ENCODE results near the gene CCDC157.

Gene CCDC157

DNA sequence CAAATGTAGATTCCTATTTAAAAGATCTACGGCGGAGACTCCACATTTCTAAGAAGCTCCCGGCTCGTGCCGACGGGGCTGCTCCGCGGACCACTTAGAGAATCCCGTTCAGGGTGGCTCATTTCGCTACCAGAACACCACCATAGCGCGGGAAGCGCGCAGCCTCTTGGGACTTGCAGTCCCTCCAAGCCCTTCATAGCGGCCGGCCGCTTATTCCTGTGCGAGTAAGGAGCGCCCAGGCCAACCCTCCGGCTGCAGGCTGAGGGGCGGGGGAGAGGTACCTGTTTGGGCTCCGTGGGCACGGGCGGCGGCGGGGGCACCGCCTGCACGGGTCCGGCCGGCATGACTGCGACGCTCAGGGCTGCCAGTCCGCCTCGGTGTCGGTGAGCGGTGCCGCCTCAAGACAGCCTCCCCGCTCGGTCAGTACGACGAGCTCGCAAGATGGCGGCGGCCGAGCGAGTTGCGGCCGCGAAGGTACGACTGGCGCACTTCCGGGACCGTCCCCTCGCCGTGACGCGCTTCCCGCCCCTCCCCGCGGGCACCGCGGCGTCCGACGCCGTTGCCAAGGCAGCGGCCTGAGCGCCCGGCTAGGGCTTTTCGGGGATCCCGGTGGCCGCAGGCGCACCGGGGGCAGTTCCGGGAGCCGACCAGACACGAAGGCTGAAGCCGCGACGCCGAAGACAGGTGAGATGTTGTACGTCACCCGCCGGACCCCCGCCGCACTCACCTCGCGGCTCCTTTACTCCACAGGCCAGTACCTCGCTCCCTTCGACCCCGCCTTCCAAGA, at the start of gene CCDC157, which contains the start of gene SF3A1:
Gene CCDC157 (plus strand): TSS at position 559 of the 787 bp plus-strand sequence. CDS start 8,994 bp downstream, outside the sequence.
Gene SF3A1 (minus strand): TSS at position 446 of the 787 bp plus-strand sequence. CDS start 102 bp downstream, at position 344.
- no peak for FAIRE-seq

DNA sequence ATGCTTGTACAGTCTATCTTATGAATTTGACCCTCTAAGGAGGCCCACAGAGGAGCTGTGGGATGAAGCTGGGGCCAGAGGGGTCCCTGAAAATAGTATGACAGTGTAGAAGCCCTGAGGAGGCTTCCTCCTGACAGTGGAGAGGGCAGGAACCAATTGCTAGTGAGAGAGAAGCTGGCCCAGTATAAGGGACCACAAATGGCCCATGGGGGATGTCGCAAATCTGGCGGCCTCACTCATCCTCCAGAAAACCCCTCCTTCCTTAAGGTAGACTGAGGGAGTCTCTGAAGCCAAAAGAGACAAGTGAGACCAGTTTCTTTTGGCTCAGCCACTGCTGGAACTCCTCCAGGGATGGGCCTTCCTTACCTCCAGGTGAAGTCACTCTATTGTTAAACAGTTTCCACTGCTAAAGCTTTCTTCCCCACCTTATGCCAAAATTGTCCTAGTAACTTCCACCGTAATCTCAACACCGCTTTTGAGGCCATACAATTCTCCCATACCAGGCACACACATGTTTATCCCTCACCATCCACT, 49.7 kb upstream of the CCDC157 start:
- FAIRE-seq = no peak

DNA sequence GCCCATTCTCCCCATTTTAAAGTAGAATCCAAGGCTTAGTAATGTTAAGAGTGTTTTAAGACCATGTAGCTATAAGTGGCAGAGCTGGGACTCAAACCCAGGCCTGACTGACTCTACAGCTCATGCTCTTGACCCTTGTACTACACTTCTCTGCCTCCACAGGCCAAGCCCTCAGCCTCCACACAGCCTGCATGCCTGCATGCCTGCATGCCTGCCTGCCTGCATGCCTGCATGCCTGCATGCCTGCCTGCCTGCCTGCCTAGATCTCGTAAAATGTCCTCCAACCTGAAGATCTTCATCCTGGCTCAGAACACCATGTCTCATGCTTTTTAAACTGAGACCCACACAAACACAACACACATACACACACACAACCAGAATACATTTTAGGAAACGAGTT, 48.7 kb upstream of the CCDC157 start:
- no peak for FAIRE-seq

DNA sequence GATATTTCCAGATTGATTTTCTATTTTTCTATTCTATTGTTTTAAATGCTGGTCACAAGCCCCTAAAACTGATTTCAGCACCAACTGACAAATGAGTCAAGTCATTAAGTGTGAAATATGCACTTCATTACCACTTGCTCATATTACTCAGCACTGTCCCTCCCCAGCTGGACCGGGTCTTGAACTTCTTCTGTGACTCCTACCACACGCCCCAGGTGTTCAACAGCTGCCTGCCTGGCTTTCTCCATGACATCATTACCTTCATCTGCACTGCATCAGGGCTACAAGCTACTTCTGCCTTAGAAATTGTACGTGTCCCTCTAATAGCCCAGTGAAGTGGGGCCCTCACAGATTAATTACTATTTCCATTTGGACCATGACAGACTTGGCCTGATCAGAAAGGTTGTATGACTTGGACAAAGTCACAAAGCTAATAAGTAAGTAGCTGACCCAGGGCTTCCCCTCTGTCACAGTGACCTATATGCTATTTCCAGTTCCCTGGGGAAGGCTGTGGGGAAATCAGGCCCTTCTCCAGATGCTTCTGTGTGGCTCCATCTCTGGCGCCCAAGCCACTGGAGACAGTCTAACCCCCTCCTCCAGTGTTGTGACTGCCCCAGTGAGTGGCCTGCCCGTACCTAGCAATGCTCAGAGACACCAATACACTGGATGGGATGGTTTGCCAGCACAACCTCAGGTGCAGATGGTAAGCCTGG, 48.1 kb upstream of the CCDC157 start:
- FAIRE-seq = no peak

DNA sequence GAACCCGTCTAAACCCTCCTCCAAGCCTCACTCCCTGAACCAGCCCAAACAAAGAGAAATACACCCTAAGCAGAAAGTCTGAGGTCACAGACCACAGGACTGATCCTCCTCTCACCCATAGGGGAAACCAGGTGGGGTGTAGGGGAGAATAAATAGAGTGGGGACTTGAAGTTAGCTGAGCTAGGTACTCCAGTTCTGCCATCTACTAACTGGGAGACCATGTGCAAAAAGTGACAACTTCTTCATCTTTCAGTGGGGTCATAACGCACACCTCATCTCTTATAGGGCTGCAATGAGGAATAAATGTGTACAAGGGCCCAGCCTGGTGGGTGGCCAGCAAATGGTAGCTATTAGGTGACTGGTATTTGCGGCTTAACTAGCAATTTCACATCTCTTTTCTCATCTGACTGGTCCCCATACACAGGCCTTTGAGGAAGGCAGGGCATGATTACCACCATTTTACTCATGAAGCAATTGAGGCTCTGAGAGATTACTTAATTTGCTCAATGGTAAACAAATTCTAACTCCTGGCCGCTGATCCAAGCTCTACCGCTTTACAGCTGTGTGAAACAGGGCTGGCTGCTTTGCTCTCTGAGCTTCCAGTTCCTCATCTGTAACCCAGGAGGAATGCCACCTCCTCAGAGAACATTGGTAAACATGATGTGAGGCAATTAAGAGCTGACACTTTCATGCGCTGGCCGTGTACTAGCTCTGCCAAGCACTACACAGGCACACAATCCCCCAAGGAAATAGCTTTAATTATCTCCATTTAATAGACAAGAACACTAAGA, 46.7 kb upstream of the CCDC157 start:
- no peak for FAIRE-seq

DNA sequence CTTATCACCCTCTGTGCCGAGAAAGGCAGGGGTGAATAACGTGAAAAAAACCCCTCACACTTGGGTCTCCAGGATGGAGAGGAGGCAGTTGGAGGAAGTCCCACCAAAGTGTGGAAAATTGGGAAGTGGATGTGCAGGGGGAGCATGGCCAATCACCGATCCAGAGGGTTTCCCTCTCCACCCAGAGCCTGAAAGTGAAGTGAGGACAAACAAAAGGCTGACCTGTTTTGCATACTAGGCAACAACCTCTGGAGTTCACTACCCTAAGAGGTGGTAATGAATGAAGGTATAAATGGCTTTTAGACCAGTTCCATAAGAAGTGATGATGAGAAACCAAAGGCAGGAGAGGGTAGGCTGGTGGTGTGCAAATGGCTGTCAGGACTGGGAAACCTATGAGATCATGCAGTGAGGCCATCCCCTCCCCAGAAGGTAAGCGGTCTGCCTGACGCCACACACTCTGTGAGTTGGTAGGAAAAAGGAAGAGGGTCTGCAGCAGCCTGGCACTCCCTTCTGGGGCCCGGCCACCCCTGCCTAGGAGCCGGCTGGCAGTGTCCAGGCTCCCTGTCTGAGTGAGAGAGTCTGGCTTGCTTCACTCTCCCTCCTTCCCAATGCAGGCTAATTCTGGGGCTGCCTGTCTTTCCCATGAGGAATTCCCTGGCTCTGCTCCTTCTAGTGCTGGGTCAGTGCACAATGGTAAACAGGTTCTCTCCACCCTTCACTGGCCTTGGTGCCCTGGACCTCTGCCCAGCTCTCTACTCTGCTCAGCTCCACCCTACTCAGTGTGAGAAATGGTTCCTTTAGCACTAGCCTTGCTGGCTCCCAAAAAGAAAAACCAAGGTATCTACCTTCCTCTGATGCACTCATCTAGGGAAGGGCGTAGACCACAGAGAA, 45.7 kb upstream of the CCDC157 start:
- no peak for FAIRE-seq

DNA sequence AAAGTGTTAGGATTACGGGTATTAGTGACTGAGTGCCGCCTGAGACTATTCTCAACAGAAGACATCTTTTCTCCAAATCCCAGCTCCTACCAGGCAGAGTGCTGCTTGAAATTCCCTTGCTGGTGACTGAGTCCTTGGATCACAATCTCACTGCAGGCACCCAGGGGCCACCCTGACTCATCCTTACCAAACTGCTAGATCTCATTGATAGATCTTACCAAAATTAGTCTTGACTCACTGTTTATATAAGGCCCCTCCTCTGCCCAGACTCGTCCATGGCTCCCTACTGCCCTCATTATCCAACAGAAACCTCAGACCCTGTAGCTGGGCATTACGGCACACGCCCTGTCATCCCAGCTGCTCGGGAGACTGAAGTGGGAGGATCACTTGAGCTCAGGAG, 44.8 kb upstream of the CCDC157 start:
- no peak for FAIRE-seq

DNA sequence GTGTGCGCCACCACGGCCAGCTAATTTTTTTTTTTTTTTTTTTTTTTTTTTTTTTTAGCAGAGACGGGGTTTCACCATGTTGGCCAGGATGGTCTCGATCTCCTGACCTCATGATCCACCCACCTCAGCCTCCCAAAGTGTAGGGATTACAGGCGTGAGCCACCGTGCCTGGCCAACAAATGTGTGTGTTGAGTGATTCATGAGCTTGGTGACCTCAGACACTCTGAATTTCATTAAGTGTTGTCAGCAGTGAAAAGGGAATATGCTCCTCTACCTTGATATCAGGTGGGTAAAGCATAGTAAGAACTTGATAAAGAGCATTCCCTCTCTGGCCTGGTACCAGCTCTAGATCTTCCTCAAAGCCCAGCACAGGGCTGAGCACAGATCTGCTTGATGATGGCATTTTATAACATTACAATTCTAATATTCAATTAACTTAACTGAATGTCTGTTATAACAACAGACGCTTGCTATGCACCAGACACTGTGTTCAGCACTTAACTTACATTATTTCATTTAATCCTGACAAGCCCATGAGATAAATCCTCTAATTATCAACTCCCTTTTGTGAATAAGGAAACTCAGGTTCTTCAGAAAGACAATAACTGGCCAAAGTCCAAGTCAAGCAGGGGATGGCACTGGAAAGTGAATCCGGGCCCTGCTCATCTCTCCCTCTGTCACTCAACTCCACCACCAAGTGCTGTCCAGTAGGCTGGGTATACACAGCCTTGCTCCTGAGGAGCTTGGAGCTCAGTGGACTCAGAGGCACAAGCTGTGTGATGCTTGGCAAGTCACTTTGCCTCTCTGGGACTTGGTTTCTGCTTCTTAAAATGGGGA, 43.1 kb upstream of the CCDC157 start:
- FAIRE-seq = no peak

DNA sequence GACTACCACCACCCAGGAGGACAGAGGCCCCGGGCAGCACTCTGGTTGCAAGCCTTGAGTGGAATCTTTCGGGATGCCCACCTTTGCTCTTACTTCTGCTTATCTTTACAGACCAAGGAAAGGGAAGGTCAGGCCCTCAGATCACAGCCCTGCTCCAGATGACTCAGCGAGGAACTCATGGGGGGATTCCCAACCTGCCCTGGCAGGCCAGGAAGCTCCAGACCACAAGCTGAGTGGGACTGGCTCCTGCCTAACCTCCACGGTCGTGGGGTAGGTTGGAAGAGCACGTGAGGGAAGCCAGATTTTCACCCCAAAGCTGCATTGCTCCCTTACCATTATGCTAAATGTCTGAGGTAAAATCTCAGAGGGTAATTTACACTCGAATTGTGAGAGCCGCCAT, 41.9 kb upstream of the CCDC157 start:
- FAIRE-seq = no peak

DNA sequence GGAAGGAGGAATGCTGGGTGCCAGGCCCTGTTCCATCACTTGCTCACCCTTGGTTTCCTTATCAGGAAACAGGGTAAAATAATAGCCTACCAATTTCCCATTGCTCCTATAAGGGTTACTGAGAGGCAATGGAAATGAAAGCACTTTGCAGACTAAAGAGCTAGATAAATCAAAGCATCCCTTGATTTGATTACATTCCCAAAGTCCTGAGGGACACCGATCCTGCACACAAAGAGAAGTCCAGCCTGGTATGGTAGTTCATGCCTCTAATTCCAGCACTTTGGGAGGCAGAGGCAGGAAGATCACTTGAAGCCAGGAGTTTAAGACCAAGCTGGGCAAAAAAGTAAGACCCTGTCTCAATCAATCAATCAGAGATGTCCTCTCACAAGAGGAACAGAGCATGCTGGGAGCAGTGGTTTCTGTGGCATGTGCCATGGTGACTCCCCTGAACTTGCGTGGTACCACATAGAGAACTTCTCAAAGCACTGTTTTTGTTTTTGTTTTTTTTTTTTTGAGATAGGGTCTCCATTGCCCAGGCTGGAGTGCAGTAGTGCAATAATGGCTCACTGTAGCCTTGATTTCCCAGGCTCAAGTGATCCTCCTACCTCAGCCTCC, 40.7 kb upstream of the CCDC157 start:
- FAIRE-seq = no peak

DNA sequence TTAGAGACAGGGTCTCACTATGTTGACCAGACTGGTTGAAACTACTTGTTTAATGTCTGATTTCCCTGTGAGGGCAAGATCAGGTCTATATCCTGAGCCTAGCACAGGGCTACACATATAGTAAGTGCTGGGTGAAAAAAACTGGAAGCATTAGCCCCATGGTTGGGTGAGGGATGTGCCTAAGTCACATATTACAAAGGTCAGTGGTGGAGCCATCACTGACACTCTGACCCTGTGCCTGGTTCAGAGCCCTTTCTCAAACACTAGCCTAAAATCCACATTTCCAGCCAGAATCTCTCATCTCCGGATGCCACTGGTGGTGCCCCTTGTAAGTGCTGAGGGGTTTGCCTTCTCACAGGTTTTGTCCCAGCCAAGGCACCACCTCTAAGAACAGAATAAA, 39.0 kb upstream of the CCDC157 start:
- no peak for FAIRE-seq

DNA sequence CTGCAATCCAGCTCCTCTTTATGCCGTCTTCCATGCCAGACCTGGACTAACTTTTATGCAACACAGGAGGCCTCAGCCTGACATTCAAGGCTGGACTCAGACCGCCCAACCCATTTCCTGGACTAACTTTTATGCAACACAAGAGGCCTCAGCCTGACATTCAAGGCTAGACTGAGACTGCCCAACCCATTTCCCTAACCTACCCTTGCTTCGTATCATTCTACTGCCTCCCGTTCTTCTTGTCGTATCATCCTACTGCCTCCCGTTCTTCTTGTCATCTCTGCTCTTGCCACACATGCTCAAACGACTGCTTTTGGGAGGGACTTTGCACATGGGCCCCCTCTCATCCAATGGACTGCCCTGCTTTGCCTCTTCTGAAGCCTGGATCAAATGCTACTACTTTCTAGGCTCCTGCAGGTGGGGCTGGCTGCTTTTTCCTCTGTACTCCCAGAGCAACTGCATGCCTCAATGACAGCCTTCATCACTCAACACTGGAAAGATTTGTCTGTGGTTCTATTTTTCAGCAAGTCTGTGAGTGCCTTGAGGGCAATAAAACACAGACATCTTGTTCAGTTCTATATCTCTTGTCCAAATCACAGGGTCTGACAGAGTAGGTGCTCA, 37.9 kb upstream of the CCDC157 start:
- FAIRE-seq = no peak

DNA sequence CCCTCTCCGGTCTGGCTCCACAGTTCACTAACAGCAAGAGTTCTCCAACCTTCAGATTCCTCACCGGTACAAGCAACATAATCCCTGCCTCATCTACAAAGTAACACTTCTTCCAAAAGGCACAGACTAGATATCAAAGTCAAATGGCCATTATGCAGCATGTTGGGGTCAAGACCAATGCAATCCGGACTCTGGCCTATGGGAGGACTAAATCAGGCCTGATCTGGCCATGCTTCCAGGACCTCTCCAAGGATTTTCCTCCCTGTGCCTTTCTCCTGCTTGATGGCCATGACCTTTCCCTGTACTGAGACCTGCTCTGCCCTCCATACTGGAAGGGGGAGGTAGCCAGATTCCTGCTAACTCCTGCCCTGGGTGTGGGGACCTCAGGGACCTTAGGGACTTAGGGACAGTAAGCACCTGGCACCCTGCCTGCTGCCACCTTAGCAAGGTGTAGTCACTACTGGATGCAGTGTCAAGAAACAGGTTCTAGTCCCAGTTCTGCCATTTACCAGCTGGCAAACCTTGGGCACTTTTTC, 36.7 kb upstream of the CCDC157 start:
- FAIRE-seq = no peak

DNA sequence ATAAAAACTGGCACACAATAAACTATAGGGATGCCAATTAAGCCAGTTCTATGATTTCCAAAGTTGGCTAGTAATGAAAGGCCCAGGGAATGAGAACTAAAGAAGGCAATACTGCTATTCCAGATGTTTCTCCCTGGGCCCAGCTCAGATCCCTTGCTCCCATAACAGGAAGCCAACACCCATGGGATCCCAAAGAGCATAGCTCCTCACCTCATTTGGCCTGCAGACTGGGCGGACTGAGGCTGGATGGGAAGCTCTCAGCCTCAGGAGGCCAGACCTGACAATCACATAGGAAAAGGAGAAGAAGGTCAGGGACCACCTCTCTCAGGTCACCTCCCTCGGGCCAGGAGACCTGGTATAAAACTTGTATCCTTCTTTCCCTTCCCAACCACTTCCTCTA, 35.3 kb upstream of the CCDC157 start:
- no peak for FAIRE-seq

DNA sequence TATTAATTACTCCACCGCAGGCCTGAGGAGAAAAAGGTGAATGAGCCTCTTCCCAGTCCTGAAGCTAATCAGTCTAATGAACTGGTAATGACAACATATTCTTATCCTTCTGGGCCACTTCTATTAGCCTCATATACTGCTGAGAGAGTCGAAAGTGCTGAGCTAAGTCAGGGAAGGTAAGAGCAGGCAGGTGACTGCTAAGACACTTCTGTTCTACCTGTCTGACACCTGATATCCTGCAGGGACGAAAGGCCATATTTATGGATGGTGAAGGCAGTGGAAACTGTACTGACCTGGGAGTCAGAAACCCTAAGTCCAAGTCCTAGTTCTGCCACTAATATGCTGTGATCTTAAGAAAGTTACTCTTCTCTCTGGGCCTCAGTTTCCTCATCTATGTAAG, 33.6 kb upstream of the CCDC157 start:
- no peak for FAIRE-seq

DNA sequence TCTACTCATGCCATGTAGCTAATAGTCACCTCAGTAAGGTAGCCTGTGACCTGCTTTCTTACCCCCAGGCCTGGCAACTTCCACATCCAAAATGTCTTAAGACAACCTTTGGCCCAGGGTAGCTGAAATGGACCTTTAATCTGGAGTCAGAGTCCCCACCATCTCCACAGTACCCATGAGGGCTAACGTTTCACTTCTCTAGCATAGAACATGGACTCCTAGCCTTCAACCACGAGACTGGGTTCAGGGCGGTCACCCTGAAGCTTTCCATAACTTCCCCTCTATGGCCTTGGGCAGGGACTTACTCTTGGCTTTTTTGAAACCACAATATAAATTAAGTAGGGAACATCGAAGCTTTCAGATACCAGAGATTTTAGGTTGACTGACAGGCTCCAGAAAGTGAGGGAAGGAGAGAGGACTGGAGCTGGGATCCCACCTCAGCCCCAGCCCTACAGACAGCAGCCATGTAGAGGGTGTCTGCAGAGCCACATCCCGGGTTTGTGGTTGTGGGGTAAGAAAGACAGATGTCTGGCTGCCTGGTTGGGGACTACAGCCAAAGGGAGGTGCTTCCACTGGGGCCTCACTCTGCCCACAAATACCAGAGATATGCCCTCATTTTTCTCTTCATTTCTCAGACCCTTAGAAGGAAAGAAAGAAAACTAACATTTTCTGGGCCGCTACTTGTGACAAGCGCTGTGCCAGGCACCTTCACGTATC, 32.6 kb upstream of the CCDC157 start:
- no peak for FAIRE-seq

DNA sequence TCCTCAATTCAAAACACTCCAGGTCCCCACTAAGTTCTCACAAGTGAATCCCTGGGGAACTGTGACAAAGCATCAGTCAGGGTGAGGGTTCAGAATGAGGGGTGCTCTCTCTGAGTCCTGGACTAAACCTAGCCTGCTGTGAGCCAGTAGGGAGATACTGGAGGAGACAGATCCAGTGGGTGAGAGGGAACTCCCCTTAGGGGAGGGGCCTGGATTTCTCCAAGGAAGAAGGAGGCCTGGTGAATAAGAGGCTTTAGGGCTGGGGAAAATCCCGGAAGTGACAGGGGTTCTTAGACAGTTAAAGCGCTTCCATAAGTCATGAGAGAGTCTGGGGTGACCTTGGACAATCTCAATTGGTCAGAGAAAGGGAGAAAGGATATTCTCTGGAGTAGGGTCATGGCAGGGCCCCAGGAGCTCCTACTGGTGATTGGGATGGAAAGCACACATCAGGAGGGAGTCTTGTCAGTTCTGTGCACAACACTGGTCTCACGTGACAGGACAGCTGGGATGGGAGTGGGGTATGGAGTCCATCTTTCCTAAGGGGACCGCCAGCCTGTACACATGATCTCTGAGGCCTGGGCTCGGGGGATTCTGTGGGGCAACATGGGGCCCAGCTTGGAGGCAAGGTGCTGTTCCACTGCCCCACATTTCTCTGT, 31.6 kb upstream of the CCDC157 start:
- no peak for FAIRE-seq

DNA sequence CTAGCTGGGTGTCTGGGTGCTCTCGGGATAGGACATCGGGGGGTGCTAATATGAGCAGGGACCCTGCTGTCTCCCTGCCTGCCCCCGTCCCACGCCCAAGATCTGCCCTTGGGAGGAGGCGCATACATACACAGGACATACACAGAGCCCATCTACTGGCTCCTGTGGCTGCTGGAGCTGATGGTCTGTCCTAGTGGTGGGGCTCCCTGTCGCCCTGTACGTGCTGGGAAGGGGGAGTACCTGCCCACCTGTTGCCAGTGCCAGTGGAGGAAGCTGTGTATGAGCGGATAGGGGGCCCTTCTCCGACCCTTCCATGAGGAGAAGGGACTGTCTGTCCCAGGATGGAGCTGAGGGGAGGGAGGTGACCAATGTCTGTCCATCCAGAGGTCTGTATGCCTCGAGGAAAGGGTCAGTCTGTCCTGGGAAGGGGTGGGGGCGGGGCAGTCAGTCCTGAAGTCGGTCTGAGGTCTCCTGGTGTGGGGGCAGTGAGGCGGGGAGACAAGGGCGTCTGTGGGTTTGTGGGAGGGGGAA, 31.0 kb upstream of the CCDC157 start:
- no peak for FAIRE-seq
